Measurements from ENCODE around the gene EWSR1. TPM values are rescaled to one million over a fixed set of nuclear protein-coding genes. Genes with fewer than 3 reads are reported as not detected.

EWSR1 gene
- total and polyA plus RNA-seq, 2 experiments from 2014 or later, result 391 to 427 TPM

DNA sequence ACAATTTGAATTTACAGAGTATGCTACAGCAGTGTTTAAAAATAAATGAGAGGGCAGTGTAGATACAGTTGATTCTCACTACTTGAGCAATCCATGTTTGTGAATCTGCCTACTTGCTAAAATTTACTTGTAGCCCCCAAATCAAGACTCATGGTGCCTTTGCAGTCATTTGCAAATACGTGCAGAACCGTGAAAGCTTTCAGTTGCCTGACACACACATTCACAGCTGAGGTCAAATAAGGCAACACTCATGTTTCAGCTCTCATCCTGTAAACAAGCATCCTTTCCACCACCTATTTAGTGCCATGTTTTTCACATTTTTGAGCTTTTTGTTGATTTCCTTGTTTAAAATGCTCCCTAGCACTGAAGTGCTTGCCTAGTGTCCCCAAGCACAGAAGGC, 80.0 kb downstream of the EWSR1 start:
- H2AFZ ChIP-seq, result no peak overlapping the region
- H3K4me2 ChIP-seq, result no peak overlapping the region
- no peak overlapping the region for H3K27ac ChIP-seq (ENCODE audit: low read depth)
- no peaks in the 10 kb centered on the region for H3K9me2 ChIP-seq (ENCODE audit: insufficient read depth)
- no peak overlapping the region for H3K27ac Mint-ChIP-seq
- H4K20me1 ChIP-seq (replicated peaks; ENCODE audit: insufficient read depth), result peaks cover 3% of the 10 kb centered on the region; the same call in 1 of the 2 replicates
- no peaks in the 10 kb centered on the region for H3K9me3 Mint-ChIP-seq
- H3F3A ChIP-seq (replicated peaks; ENCODE audit: low read depth), result no peaks in the 10 kb centered on the region
- no peak for ATAC-seq
- H3K79me2 ChIP-seq (replicated peaks; ENCODE audit: insufficient read depth), result no peaks in the 10 kb centered on the region
- no peaks in the 10 kb centered on the region for H3K4me1 ChIP-seq (ENCODE audit: insufficient read depth)
- H3K36me3 ChIP-seq (ENCODE audit: insufficient read depth), result peaks cover 15% of the 10 kb centered on the region
- no peaks in the 10 kb centered on the region for H3K4me1 Mint-ChIP-seq
- H3K36me3 Mint-ChIP-seq (ENCODE audit: low read depth), result peaks cover 58% of the 10 kb centered on the region
- DNase-seq (ENCODE audit: low spot score), result no peak
- peaks cover 2% of the 10 kb centered on the region for H3K27me3 Mint-ChIP-seq (ENCODE audit: insufficient read depth, low read depth, poor library complexity)
- no peaks in the 10 kb centered on the region for H3K27me3 ChIP-seq (ENCODE audit: insufficient read depth)
- TF ChIP-seq ZNF114 (CRISPR knock-in tag; IDR thresholded peaks at IDR 0.05), result no peak
- TF ChIP-seq, protein P1, sequence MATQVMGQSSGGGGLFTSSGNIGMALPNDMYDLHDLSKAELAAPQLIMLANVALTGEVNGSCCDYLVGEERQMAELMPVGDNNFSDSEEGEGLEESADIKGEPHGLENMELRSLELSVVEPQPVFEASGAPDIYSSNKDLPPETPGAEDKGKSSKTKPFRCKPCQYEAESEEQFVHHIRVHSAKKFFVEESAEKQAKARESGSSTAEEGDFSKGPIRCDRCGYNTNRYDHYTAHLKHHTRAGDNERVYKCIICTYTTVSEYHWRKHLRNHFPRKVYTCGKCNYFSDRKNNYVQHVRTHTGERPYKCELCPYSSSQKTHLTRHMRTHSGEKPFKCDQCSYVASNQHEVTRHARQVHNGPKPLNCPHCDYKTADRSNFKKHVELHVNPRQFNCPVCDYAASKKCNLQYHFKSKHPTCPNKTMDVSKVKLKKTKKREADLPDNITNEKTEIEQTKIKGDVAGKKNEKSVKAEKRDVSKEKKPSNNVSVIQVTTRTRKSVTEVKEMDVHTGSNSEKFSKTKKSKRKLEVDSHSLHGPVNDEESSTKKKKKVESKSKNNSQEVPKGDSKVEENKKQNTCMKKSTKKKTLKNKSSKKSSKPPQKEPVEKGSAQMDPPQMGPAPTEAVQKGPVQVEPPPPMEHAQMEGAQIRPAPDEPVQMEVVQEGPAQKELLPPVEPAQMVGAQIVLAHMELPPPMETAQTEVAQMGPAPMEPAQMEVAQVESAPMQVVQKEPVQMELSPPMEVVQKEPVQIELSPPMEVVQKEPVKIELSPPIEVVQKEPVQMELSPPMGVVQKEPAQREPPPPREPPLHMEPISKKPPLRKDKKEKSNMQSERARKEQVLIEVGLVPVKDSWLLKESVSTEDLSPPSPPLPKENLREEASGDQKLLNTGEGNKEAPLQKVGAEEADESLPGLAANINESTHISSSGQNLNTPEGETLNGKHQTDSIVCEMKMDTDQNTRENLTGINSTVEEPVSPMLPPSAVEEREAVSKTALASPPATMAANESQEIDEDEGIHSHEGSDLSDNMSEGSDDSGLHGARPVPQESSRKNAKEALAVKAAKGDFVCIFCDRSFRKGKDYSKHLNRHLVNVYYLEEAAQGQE (IDR thresholded peaks at IDR 0.05; ENCODE audit: unreplicated experiment), result no peak
- no peak overlapping the region for H3K4me3 ChIP-seq
- H3K4me3 Mint-ChIP-seq, result no peak overlapping the region

DNA sequence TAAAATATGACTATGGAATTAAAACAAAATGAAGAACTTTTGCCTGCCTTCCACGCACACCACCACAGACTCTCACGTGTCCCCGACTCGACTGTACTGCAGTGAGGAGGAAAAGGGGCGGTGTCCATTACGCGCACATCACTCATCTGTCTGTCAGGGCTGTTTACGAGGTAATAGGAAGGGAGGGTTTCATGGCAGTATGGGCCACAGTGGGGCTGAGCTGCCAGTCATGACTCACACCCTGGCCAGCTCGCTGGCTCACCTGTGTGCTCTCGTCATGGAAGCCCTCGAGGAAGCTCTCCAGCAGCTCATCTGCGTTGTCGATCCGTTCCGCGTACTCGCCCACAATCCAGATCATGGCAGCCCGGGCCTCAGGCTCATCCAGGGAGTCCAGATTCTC, 80.9 kb downstream of the EWSR1 start:
- H2AFZ ChIP-seq, result no peak overlapping the region
- ATAC-seq (no peak), DNase-seq (ENCODE audit: low spot score) (no peak)
- H3K4me2 ChIP-seq, result no peak overlapping the region
- H3K79me2 ChIP-seq (replicated peaks; ENCODE audit: insufficient read depth), result no peaks in the 10 kb centered on the region
- H3K36me3 ChIP-seq (ENCODE audit: insufficient read depth), result peaks cover 15% of the 10 kb centered on the region
- H3K36me3 Mint-ChIP-seq (ENCODE audit: low read depth), result peaks cover 61% of the 10 kb centered on the region
- no peaks in the 10 kb centered on the region for H3F3A ChIP-seq (replicated peaks; ENCODE audit: low read depth)
- no peak overlapping the region for H3K4me3 Mint-ChIP-seq
- no peak overlapping the region for H3K27ac Mint-ChIP-seq
- H3K4me3 ChIP-seq, result no peak overlapping the region
- H3K9me2 ChIP-seq (ENCODE audit: insufficient read depth), result no peaks in the 10 kb centered on the region
- no peaks in the 10 kb centered on the region for H3K27me3 ChIP-seq (ENCODE audit: insufficient read depth)
- no peaks in the 10 kb centered on the region for H3K4me1 Mint-ChIP-seq
- H4K20me1 ChIP-seq (replicated peaks; ENCODE audit: insufficient read depth), result peaks cover 3% of the 10 kb centered on the region; the same call in 1 of the 2 replicates
- no peak overlapping the region for H3K27ac ChIP-seq (ENCODE audit: low read depth)
- H3K4me1 ChIP-seq (ENCODE audit: insufficient read depth), result no peaks in the 10 kb centered on the region
- TF ChIP-seq, protein P2, sequence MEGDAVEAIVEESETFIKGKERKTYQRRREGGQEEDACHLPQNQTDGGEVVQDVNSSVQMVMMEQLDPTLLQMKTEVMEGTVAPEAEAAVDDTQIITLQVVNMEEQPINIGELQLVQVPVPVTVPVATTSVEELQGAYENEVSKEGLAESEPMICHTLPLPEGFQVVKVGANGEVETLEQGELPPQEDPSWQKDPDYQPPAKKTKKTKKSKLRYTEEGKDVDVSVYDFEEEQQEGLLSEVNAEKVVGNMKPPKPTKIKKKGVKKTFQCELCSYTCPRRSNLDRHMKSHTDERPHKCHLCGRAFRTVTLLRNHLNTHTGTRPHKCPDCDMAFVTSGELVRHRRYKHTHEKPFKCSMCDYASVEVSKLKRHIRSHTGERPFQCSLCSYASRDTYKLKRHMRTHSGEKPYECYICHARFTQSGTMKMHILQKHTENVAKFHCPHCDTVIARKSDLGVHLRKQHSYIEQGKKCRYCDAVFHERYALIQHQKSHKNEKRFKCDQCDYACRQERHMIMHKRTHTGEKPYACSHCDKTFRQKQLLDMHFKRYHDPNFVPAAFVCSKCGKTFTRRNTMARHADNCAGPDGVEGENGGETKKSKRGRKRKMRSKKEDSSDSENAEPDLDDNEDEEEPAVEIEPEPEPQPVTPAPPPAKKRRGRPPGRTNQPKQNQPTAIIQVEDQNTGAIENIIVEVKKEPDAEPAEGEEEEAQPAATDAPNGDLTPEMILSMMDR (conservative IDR thresholded peaks at IDR 0.05; ENCODE audit: low read depth in 2 of 2), result no peak
- TF ChIP-seq, protein P3, sequence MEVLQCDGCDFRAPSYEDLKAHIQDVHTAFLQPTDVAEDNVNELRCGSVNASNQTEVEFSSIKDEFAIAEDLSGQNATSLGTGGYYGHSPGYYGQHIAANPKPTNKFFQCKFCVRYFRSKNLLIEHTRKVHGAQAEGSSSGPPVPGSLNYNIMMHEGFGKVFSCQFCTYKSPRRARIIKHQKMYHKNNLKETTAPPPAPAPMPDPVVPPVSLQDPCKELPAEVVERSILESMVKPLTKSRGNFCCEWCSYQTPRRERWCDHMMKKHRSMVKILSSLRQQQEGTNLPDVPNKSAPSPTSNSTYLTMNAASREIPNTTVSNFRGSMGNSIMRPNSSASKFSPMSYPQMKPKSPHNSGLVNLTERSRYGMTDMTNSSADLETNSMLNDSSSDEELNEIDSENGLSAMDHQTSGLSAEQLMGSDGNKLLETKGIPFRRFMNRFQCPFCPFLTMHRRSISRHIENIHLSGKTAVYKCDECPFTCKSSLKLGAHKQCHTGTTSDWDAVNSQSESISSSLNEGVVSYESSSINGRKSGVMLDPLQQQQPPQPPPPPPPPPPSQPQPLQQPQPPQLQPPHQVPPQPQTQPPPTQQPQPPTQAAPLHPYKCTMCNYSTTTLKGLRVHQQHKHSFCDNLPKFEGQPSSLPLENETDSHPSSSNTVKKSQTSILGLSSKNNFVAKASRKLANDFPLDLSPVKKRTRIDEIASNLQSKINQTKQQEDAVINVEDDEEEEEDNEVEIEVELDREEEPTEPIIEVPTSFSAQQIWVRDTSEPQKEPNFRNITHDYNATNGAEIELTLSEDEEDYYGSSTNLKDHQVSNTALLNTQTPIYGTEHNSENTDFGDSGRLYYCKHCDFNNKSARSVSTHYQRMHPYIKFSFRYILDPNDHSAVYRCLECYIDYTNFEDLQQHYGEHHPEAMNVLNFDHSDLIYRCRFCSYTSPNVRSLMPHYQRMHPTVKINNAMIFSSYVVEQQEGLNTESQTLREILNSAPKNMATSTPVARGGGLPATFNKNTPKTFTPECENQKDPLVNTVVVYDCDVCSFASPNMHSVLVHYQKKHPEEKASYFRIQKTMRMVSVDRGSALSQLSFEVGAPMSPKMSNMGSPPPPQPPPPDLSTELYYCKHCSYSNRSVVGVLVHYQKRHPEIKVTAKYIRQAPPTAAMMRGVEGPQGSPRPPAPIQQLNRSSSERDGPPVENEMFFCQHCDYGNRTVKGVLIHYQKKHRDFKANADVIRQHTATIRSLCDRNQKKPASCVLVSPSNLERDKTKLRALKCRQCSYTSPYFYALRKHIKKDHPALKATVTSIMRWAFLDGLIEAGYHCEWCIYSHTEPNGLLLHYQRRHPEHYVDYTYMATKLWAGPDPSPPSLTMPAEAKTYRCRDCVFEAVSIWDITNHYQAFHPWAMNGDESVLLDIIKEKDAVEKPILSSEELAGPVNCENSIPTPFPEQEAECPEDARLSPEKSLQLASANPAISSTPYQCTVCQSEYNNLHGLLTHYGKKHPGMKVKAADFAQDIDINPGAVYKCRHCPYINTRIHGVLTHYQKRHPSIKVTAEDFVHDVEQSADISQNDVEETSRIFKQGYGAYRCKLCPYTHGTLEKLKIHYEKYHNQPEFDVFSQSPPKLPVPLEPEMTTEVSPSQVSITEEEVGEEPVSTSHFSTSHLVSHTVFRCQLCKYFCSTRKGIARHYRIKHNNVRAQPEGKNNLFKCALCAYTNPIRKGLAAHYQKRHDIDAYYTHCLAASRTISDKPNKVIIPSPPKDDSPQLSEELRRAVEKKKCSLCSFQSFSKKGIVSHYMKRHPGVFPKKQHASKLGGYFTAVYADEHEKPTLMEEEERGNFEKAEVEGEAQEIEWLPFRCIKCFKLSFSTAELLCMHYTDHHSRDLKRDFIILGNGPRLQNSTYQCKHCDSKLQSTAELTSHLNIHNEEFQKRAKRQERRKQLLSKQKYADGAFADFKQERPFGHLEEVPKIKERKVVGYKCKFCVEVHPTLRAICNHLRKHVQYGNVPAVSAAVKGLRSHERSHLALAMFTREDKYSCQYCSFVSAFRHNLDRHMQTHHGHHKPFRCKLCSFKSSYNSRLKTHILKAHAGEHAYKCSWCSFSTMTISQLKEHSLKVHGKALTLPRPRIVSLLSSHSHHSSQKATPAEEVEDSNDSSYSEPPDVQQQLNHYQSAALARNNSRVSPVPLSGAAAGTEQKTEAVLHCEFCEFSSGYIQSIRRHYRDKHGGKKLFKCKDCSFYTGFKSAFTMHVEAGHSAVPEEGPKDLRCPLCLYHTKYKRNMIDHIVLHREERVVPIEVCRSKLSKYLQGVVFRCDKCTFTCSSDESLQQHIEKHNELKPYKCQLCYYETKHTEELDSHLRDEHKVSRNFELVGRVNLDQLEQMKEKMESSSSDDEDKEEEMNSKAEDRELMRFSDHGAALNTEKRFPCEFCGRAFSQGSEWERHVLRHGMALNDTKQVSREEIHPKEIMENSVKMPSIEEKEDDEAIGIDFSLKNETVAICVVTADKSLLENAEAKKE (CRISPR knock-in tag; IDR thresholded peaks at IDR 0.05), result no peak
- TF ChIP-seq STAT1 (IDR thresholded peaks at IDR 0.05; ENCODE audit: unreplicated experiment), result no peak
- peaks cover 2% of the 10 kb centered on the region for H3K27me3 Mint-ChIP-seq (ENCODE audit: insufficient read depth, low read depth, poor library complexity)
- no peaks in the 10 kb centered on the region for H3K9me3 Mint-ChIP-seq

Data from GM23338 (cell line).